ENCODE data around the gene SMPD4. TPM values are rescaled to one million over a fixed set of nuclear protein-coding genes. Genes with fewer than 3 reads are reported as not detected.
"Not testable (repeated sequence)": the region's sequence is repeated elsewhere in the genome, so short reads cannot be mapped to it uniquely, and the experiment has no call there.

SMPD4 gene
- total and polyA plus RNA-seq, 2 of the 4 experiments (the other 2 are of a cell fraction): 8.6 to 63.0 TPM

DNA sequence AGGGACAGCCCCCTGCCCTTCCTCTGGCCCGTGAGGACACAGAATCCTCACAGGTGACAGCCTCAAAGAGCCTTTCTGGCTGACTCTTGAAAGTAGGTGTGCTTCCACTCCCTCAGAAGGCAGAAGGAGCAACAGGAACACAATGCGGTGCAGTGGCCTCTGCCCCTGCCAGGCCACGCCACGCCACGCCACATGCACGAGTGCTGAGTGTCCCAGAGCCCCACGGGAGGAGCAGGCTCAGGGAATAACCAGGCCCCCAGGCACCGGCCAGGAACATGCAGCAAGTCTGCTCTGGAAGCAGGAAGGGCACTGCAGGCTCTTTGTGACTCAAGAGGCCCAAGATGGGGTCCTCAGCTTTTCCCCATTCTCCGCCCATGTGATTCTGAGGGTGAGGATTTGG lies 18.4 kb downstream of the SMPD4 start:
- Histone ChIP-seq H3K27ac (ENCODE audit: insufficient read depth, low read length) (no peak overlapping the region), H2AK5ac (ENCODE audit: low read depth, low read length) (no peak overlapping the region), H2AK9ac (replicated peaks; ENCODE audit: low read depth, low read length, poor library complexity) (no peak overlapping the region), H3K4ac (ENCODE audit: low read depth, low read length) (no peak overlapping the region), H4K5ac (ENCODE audit: low read depth, low read length) (no peak overlapping the region), H3K36me3 (ENCODE audit: control insufficient read depth, insufficient read depth, low read length) (peaks cover 40% of the 10 kb centered on the region), H2BK15ac (ENCODE audit: low read depth, low read length) (no peak overlapping the region), H3K56ac (ENCODE audit: extremely low read depth, insufficient read depth, low read length) (no peak overlapping the region), H4K8ac (ENCODE audit: low read depth in 2 of 2, low read length in 2 of 2) (no peak overlapping the region), H4K20me1 (ENCODE audit: insufficient read depth, low read length) (no peaks in the 10 kb centered on the region), H3K9ac (ENCODE audit: low read depth, low read length) (no peak overlapping the region), H3K4me1 (ENCODE audit: control insufficient read depth, insufficient read depth, low read length) (no peaks in the 10 kb centered on the region), H2BK120ac (ENCODE audit: low read depth, low read length) (no peak overlapping the region), H3K27me3 (ENCODE audit: control insufficient read depth, insufficient read depth, low read length) (no peaks in the 10 kb centered on the region), H2AFZ (replicated peaks; ENCODE audit: low read length, poor library complexity) (no peak overlapping the region), H3K79me1 (ENCODE audit: low read depth in 1 of 2, low read length in 2 of 2) (peaks cover 0 to 3% of the 10 kb centered on the region in 2 experiments; a peak in 1 of 4 replicates), H3K4me2 (ENCODE audit: low read depth, low read length) (no peak overlapping the region), H3K14ac (replicated peaks; ENCODE audit: low read depth, low read length) (no peak overlapping the region), H3K4me3 (ENCODE audit: insufficient read depth, low read depth, low read length) (no peak overlapping the region), H4K91ac (ENCODE audit: insufficient read depth, low read depth, low read length) (no peak overlapping the region), H3K23ac (ENCODE audit: low read depth, low read length) (no peak overlapping the region), H2BK5ac (ENCODE audit: low read depth, low read length, poor library complexity, severe bottlenecking) (no peak overlapping the region), H3K9me3 (ENCODE audit: control insufficient read depth, insufficient read depth, low read length) (no peaks in the 10 kb centered on the region), H2BK20ac (ENCODE audit: low read depth, low read length) (no peak overlapping the region), H3K18ac (ENCODE audit: low read depth, low read length) (no peak overlapping the region), H3K9me1 (ENCODE audit: insufficient read depth, low read length) (no peaks in the 10 kb centered on the region)
- TF ChIP-seq CHD1 (IDR thresholded peaks at IDR 0.05; ENCODE audit: low read depth, low read length): no peak
- no peak for TF ChIP-seq MXI1 (IDR thresholded peaks at IDR 0.05; ENCODE audit: borderline replicate concordance, low read depth, low read length)
- TF ChIP-seq SMC3 (IDR thresholded peaks at IDR 0.05; ENCODE audit: low read depth, low read length): no peak
- TF ChIP-seq CEBPB (IDR thresholded peaks at IDR 0.05; ENCODE audit: low read depth, low read length): no peak
- TF ChIP-seq RCOR1 (IDR thresholded peaks at IDR 0.05; ENCODE audit: insufficient replicate concordance, low read length): no peak
- no peak for ATAC-seq (ENCODE audit: low read depth)
- CTCF ChIA-PET: no interaction called here
- WGBS, 2 experiments (ENCODE audit: extremely low coverage in 2 of 2, insufficient read length in 1 of 2): 98% methylated on average over 6 of the region's 9 CpGs; no CpG with 5 or more reads in 1 of the 2 experiments
- in situ Hi-C loops (cut with MboI; ENCODE audit: low sequenced_read_pairs) (loop anchor here (25.0 kb wide), 1 partner anchor 1349 kb away; no protein-coding TSS in a partner anchor), intact Hi-C loops (cut with micrococcal nuclease) (no loop called here), dilution Hi-C loops (cut with HindIII; ENCODE audit: low sequenced_read_pairs, unreplicated experiment) (no loop called here)
- POLR2A ChIA-PET (ENCODE audit: unreplicated experiment): no interaction called here
- no peak for DNase-seq
- no TSS peak for BruUV-seq (replicated peaks)

DNA sequence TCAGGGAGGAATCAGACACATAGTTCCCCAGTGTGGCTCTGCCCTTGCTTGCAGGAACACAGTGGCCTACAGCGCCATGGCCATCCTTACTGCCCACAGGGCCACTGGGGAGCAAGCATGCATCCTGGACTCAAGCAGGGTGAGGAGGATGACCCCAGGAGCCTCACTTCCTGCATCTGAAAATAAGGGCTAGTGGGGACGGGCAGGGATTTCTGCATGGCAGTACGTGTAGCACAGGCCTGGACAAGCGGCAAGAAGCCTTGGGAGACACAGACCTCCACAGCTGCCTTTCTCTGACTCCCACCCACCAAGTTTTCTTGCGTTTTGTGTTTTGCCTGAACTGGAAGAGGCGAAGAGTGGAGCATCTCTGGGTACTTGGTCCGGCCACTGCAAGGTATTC lies 18.9 kb downstream of the SMPD4 start:
- H4K8ac ChIP-seq (ENCODE audit: low read depth in 2 of 2, low read length in 2 of 2); H3K9ac ChIP-seq (ENCODE audit: low read depth, low read length); H3K4me3 ChIP-seq (ENCODE audit: insufficient read depth, low read depth, low read length); H2BK5ac ChIP-seq (ENCODE audit: low read depth, low read length, poor library complexity, severe bottlenecking); H3K18ac ChIP-seq (ENCODE audit: low read depth, low read length); H3K4me2 ChIP-seq (ENCODE audit: low read depth, low read length); H3K14ac ChIP-seq (replicated peaks; ENCODE audit: low read depth, low read length); H3K9me3 ChIP-seq (ENCODE audit: control insufficient read depth, insufficient read depth, low read length); H2AFZ ChIP-seq (replicated peaks; ENCODE audit: low read length, poor library complexity); DNase-seq; H3K23ac ChIP-seq (ENCODE audit: low read depth, low read length); H3K56ac ChIP-seq (ENCODE audit: extremely low read depth, insufficient read depth, low read length); H4K91ac ChIP-seq (ENCODE audit: insufficient read depth, low read depth, low read length); intact Hi-C loops (cut with micrococcal nuclease); dilution Hi-C loops (cut with HindIII; ENCODE audit: low sequenced_read_pairs, unreplicated experiment); CTCF ChIA-PET; H4K20me1 ChIP-seq (ENCODE audit: insufficient read depth, low read length); H3K4ac ChIP-seq (ENCODE audit: low read depth, low read length); H3K27me3 ChIP-seq (ENCODE audit: control insufficient read depth, insufficient read depth, low read length); BruUV-seq (replicated peaks); H3K79me1 ChIP-seq (ENCODE audit: low read depth in 1 of 2, low read length in 2 of 2); H3K27ac ChIP-seq (ENCODE audit: insufficient read depth, low read length); H3K9me1 ChIP-seq (ENCODE audit: insufficient read depth, low read length); H2BK15ac ChIP-seq (ENCODE audit: low read depth, low read length); POLR2A ChIA-PET (ENCODE audit: unreplicated experiment); H4K5ac ChIP-seq (ENCODE audit: low read depth, low read length); H2BK120ac ChIP-seq (ENCODE audit: low read depth, low read length); ATAC-seq (ENCODE audit: low read depth); H3K4me1 ChIP-seq (ENCODE audit: control insufficient read depth, insufficient read depth, low read length); H2BK20ac ChIP-seq (ENCODE audit: low read depth, low read length); H2AK5ac ChIP-seq (ENCODE audit: low read depth, low read length); H2AK9ac ChIP-seq (replicated peaks; ENCODE audit: low read depth, low read length, poor library complexity): not testable (repeated sequence)
- H3K36me3 ChIP-seq (ENCODE audit: control insufficient read depth, insufficient read depth, low read length): peaks cover 38% of the 10 kb centered on the region
- no CpG with 5 or more reads among the region's 7 CpGs for WGBS, 2 experiments (ENCODE audit: extremely low coverage in 2 of 2, insufficient read length in 1 of 2)
- in situ Hi-C loops (cut with MboI; ENCODE audit: low sequenced_read_pairs): loop anchor here (25.0 kb wide), 1 partner anchor 1350 kb away; no protein-coding TSS in a partner anchor

All from IMR-90 (cell line).